ENCODE measurements around the gene EEF2.
"Not testable (repeated sequence)": the region's sequence is repeated elsewhere in the genome, so short reads cannot be mapped to it uniquely, and the experiment has no call there.

The EEF2 gene

GRCh38 chr19:4014541-4015491 is 29.6 kb upstream of the EEF2 start:
- DNase-seq, result no peak

GRCh38 chr19:4013886-4014540 is 28.8 kb upstream of the EEF2 start:
- DNase-seq, result no peak

GRCh38 chr19:4012975-4013634 is 27.8 kb upstream of the EEF2 start:
- DNase-seq, result no peak

- no peak for DNase-seq
These were observed 27.1 kb upstream of the EEF2 start for GRCh38 chr19:4012092-4012974.

GRCh38 chr19:4011430-4011829 is 26.2 kb upstream of the EEF2 start:
- DNase-seq, result not testable (repeated sequence)

- no peak for DNase-seq
These were observed 25.5 kb upstream of the EEF2 start for GRCh38 chr19:4010808-4011110.

- no peak for DNase-seq
These were observed 24.9 kb upstream of the EEF2 start for GRCh38 chr19:4009990-4010807.

GRCh38 chr19:4007836-4008539 is 22.7 kb upstream of the EEF2 start:
- DNase-seq, result no peak

GRCh38 chr19:4007021-4007835 is 22.0 kb upstream of the EEF2 start, which contains the start of gene PIAS4:
Gene PIAS4 (plus strand): TSS chr19:4007736. CDS start chr19:4007761, 25 bp downstream.
- peak; percentile 64 for DNase-seq

- DNase-seq, result not testable (repeated sequence)
These were observed 20.2 kb upstream of the EEF2 start for GRCh38 chr19:4005436-4005835.

GRCh38 chr19:4000798-4001197 is 15.5 kb upstream of the EEF2 start:
- not testable (repeated sequence) for DNase-seq

- DNase-seq, result not testable (repeated sequence)
These were observed 13.6 kb upstream of the EEF2 start for GRCh38 chr19:3998667-3999412.

GRCh38 chr19:3995607-3996006 is 10.3 kb upstream of the EEF2 start:
- no peak for DNase-seq

GRCh38 chr19:3990815-3991117 is 5.5 kb upstream of the EEF2 start:
- DNase-seq, result no peak

- peak; percentile 75 for DNase-seq
These were observed 2.5 kb upstream of the EEF2 start for GRCh38 chr19:3987619-3988371.

- peak; percentile 70 for DNase-seq
These were observed 1.2 kb upstream of the EEF2 start for GRCh38 chr19:3986260-3987041.

GRCh38 chr19:3985643-3986259 is 488 bp upstream of the EEF2 start:
- no peak for DNase-seq

GRCh38 chr19:3984584-3984907 is 717 bp downstream of the EEF2 start:
- DNase-seq, result no peak
